Measurements from ENCODE around the gene SLF2.

Gene SLF2, protein sequence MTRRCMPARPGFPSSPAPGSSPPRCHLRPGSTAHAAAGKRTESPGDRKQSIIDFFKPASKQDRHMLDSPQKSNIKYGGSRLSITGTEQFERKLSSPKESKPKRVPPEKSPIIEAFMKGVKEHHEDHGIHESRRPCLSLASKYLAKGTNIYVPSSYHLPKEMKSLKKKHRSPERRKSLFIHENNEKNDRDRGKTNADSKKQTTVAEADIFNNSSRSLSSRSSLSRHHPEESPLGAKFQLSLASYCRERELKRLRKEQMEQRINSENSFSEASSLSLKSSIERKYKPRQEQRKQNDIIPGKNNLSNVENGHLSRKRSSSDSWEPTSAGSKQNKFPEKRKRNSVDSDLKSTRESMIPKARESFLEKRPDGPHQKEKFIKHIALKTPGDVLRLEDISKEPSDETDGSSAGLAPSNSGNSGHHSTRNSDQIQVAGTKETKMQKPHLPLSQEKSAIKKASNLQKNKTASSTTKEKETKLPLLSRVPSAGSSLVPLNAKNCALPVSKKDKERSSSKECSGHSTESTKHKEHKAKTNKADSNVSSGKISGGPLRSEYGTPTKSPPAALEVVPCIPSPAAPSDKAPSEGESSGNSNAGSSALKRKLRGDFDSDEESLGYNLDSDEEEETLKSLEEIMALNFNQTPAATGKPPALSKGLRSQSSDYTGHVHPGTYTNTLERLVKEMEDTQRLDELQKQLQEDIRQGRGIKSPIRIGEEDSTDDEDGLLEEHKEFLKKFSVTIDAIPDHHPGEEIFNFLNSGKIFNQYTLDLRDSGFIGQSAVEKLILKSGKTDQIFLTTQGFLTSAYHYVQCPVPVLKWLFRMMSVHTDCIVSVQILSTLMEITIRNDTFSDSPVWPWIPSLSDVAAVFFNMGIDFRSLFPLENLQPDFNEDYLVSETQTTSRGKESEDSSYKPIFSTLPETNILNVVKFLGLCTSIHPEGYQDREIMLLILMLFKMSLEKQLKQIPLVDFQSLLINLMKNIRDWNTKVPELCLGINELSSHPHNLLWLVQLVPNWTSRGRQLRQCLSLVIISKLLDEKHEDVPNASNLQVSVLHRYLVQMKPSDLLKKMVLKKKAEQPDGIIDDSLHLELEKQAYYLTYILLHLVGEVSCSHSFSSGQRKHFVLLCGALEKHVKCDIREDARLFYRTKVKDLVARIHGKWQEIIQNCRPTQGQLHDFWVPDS

DNA sequence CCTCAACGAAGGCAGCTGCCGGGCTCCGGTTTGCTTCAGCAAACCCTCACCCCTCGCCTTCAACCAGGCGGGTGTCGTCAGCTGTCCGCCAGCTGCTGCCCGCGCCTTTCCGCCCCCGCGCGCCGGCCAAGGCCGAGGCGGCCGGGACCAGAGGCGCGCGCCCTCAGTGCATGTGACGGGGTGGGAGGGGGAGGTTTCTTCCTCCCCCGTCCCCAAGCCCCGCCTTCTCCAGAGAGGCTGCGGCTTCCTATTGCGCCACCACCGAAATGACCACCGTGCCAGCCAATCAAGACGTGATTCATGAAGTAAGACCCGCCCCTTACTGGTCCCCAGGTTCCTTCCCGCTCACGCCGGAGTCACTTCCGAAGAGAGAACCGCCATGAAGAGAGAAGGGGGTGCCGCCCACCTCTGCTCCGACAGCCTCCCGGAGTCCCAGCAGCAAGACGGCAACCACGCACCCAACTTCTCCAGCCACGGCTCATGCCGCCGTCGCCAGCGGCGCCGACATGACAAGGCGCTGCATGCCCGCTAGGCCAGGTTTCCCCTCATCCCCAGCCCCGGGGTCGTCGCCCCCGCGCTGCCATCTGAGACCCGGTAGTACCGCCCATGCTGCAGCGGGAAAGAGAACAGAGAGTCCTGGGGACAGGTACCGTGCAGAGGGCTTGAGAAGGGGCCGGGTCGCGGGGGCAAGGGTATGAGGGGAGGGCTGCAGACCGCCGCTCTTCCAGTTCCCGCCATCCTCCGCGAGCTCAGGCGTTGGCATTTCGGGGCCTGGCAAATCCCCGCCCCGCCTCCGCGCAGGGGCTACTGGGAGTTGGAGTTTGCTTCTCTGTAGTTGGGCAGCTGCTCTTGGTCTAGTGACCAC, at the start of gene SLF2:
Gene SLF2, plus strand, starts transcription at position 359 of the 865 bp plus-strand sequence. Its CDS starts 148 bp downstream, at position 507.
- DNase-seq (ENCODE audit: low read depth): peak; percentile 66

DNA sequence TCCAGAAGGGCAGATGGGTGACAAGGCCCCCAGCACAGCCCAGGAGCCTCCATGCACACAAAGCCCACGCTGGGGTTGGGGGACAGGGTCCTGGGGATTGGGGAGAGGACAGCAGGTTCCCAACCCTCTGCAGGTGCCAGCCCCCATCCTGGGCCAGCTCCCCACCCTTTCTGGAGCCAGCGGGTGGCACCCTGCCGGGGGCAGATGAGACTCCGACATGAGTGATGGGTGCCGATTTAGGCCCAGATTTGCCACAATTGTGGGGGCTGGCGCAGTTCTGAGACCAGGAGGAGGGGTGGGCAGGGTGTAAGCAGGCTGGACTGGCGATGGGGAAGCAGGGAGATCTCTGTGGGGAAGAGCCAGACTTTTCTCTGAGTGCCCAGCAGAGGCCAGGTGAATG, 49.3 kb upstream of the SLF2 start:
- DNase-seq (ENCODE audit: low read depth): no peak

DNA sequence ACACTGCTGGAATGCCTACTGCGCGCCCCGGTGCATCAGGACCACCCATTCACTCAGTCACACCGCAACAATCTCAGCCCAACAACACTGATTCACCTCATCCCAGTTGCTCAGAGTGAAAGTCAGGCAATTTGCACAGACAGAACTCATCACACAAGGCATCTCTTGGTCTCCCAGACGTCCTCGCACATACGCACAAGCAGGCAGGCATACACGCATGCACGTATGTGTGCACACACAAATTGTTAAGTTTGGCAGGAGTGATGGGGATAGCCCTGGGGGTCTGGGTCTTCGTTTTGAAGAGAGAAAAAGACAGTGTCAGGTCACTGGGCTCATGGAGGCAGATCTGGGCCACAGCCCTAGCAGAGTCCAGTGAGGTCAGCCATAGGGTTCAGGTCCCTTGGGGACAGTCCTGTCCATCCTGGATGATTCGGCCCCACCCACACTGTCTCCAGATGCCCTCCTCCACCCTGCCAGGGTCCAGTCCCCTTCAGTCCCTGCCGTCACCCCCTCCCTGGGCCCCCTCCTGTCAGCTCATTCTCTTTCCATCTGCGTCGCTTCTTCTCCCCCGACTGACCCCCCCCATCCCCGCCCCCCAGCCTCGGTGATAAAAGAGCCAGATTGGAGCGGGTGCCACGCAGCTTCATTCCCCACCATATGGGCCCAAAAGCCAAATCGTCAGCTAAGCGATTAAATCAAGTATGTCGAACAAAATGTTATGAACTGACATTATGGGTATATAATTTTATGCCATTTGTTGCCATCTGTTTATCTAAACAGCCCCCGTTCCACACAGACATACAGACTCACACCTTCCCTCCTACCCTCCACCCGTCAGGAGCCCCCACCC, 48.5 kb upstream of the SLF2 start:
- no peak for DNase-seq (ENCODE audit: low read depth)

GRCh38 chr10:100864978-100865377, 47.8 kb upstream of the SLF2 start:
- no peak for DNase-seq (ENCODE audit: low read depth)

DNA sequence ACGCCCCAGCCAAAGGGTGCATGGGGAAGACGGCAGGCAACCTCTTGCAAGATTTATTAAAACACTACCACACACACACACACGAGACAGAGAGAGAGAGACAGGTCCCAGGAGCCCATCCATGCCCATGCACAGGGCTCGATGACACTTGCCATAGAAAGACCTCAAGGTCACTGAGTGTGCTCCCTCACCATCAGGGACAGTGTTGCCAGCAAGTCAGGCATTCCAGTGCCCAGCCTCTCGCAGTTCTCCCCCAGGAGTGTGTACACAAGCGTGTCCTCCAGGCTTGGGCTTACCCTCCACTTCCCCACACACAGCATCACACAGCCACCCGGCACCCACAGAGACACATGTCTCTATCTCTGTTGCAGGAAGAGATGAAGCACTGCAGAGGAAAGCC, 46.8 kb upstream of the SLF2 start:
- DNase-seq (ENCODE audit: low read depth): no peak

- DNase-seq (ENCODE audit: low read depth): no peak
Observed at GRCh38 chr10:100866575-100867098, 46.1 kb upstream of the SLF2 start.

GRCh38 chr10:100867261-100867963, 45.4 kb upstream of the SLF2 start:
- no peak for DNase-seq (ENCODE audit: low read depth)

DNA sequence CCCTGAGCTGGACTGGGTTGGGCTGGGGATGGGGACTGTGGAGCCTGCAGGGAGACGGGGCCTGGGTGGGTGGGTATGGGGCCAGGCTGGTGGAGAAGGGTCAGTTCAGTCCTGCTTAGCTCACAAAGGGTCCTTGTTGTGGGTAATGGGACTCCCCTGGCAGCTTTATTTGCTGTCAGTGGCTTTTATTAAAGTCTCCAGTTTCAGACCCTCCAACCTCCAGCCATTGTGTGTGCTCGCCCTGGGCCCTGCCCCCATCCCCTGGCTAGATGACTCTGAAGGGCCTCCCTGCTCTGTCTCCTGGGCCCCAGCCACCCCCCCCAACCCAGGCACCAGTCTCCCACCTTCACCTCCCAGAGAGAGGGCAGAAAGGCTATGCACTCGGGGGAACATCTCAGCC, 44.4 kb upstream of the SLF2 start:
- DNase-seq (ENCODE audit: low read depth): no peak

GRCh38 chr10:100869399-100869798, 43.4 kb upstream of the SLF2 start:
- no peak for DNase-seq (ENCODE audit: low read depth)

DNA sequence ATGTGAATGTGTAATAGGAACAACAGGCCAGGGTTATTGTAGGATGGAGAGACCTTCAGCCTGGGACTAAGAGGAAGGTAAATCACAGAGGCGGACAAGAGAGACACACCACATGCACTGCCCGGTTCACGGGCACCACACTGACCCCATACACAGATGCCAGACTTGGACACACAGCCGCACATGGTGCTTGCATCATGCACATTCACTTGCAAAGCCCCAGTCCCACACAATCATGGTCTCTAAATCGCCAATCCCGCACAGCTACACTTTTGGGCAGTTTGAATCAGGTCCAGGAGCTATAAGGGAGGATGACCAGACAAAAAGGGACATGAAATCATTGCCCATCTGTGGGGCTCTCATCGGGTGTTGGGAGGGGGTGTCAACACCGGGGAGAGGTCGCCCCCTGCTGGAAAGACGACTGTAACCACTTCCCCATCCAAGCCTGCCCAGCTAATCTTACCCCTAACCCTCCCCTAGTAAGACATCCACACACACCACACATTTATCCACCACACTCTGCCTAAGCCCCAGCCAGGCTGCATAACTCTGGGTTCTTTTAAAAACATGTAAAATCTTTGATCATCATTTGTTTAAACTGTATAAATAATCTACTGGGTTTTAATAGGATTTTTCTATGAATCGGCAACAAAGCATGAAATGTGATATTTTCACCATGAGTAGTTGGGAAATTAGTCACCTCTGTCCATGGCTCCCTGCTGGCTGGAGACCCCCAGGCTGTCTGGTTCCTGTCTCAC, 40.5 kb upstream of the SLF2 start:
- DNase-seq (ENCODE audit: low read depth): peak; percentile 37

DNA sequence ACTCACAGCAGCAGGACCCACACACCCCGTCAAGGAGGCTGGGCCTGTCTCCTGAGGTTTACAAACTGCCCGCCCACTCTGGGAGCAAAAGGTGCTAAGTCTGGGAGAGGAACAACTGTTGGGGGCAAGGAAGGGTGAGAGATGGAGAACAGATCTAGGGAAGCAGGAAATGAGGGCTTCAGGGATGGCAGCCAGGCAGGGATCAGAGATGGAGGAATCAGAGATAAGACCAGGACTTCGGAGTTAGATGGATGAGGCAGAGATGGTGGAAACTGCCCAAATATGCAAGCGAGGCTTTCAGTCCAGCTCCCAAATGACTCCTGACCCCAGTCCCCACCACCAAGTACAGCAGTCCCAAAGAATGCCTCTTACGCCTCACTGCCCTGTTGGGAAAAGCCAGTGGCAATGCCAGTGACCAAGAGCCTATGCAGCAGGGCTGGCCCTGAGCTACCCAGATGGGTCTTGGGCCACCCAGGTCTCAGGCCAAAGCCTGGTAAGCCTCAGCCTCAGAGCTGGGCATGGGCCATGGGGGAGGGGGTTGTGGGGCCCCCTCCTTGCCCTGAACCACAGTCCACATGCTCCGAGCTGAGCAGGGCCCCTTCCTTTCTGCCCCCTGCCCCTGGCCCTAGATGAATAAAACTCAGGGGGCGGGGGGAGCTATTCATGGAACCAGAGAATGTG, 39.5 kb upstream of the SLF2 start:
- DNase-seq (ENCODE audit: low read depth): no peak

DNA sequence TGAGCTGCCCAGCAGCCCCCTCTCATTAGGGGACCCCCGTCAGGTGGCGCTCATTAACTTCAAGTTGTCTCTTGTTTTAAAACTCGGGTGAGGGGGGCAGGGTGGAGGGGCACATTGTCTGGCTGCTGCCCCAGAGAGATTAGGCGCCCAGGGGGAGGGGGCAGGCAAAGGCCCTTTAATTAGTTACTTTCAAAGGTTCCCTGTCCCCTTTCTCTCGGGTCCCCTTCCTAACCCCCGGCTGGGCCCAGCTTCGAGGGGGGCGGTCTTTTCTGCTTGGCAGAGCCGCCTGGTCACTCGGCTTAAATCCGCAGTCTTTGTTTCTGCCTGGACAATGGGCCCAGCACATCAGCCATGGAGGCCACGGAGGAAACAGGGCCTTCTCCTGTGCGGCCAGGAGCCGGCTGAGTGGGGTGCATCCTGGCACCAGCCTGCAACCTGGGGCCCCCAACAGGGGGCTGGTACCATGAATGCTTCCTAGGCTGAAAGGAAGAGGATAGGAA, 38.9 kb upstream of the SLF2 start:
- no peak for DNase-seq (ENCODE audit: low read depth)

DNA sequence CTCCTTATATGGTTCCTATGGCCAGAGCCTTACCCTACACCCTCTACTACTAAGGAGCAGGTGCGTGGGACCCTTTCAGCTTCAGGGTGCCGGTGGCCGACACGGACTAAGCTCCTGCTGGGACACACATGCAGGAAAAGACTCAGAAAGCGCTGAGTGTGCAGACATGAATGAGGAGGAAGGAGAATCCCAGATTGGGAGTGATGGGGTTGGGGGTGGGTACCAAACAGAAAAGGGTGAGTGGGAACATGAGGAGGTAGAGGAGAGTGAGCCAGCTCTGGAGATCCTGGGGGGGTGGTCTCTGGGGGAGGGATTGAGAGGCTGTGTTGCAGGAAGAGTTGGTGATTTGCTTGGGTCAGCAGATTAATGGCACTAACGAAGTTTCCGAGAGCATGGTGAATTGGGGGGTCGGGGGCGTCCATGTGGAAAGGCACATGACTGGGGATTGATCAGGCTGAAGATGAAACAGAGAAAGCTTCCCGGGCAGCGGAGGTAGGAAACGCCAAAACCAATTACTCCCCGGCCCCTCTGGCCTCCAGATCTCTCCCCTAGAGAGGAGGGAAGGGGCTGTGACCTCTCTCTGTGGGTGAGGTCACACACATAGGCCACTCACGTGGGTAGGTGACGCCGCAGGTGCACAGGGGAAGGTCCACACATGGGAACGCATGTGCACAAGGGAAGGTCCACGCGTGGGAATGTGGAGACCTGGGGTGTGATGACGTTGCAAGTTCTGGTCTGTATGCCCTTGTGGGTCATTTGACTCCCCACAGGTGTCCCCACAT, 37.9 kb upstream of the SLF2 start:
- no peak for DNase-seq (ENCODE audit: low read depth)

DNA sequence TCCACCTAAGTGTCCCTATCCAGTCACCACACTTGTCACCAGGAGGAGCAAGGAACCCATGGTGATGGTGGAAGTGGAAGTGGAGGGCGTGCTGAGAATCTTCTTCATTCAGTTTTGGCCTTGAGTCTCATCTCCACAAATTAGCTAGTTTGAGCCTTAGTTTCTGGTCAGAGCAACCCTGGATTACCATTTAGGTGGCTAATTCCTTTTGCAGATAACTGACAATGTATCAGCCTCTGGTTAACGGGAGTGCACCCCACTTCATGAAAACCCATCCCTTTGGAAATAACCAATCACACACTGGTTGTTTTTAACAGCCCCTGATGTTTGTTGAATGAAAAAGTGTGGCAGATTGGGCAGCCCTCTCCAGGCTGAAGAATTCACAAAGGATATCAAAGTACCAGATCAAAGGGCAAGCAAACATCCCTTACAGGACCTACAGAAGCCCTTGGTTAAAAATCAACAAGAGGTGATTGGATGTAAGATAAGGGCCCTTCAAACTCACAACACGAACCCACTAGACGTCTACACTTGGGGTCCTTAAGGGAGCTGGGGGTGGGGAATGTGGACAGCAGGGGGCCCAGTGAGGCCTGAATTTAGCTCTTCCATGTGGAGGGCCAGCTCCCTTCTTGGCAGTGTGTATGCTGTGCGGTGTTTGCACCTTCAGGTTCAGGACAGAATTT, 37.1 kb upstream of the SLF2 start:
- DNase-seq (ENCODE audit: low read depth): no peak

GRCh38 chr10:100876585-100877460, 35.9 kb upstream of the SLF2 start:
- DNase-seq (ENCODE audit: low read depth): no peak

DNA sequence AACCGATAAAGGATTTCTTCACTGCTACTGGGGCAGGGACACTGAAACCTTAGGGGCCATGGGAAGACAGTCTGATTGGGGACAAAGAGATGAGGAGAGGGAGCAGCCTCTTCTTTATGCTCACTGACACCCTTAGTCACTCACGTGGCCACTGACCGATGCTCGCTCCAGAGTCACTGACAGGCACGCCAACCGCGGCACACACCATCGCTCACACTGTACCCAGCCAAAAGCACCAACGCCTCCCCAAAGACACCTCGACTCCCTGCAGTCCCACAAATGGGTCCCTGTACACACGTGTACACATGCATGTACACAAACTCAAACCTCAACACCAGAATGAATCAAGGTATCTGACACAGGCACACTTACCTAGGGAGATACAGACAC, 35.3 kb upstream of the SLF2 start:
- no peak for DNase-seq (ENCODE audit: low read depth)
